HG03521 (cell line): Measurements from ENCODE around the gene MIGA1.
A peak's percentile ranks its signal among the peaks of the same experiment; 100 is the strongest.
"Not testable (repeated sequence)": the region's sequence is repeated elsewhere in the genome, so short reads cannot be mapped to it uniquely, and the experiment has no call there.

Experiments used
- ATAC-seq: cut with Tn5 transposase; IDR thresholded peaks from one replicate; pipeline ENCODE4 v1.9.1; 2021; ENCODE audit warnings: mild to moderate bottlenecking, moderate library complexity; ENCODE audit not compliant: unreplicated experiment

Gene MIGA1, protein sequence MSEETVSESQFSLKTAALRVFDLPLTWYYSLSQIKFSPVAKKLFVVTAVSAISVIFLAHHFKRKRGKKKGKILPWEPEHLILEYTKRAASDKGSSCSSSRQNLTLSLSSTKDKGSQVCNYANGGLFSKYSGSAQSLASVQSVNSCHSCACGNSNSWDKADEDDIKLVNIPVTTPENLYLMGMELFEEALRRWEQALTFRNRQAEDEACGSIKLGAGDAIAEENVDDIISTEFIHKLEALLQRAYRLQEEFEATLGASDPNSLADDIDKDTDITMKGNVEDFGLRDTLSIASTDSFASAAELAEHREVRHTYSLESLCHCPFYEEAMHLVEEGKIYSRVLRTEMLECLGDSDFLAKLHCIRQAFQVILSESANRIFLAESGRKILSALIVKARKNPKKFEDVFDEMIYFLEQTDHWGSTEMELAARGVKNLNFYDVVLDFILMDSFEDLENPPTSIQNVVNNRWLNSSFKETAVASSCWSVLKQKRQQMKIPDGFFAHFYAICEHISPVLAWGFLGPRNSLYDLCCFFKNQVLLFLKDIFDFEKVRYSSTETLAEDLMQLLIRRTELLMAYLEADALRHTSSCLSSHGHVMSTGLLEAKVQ

DNA sequence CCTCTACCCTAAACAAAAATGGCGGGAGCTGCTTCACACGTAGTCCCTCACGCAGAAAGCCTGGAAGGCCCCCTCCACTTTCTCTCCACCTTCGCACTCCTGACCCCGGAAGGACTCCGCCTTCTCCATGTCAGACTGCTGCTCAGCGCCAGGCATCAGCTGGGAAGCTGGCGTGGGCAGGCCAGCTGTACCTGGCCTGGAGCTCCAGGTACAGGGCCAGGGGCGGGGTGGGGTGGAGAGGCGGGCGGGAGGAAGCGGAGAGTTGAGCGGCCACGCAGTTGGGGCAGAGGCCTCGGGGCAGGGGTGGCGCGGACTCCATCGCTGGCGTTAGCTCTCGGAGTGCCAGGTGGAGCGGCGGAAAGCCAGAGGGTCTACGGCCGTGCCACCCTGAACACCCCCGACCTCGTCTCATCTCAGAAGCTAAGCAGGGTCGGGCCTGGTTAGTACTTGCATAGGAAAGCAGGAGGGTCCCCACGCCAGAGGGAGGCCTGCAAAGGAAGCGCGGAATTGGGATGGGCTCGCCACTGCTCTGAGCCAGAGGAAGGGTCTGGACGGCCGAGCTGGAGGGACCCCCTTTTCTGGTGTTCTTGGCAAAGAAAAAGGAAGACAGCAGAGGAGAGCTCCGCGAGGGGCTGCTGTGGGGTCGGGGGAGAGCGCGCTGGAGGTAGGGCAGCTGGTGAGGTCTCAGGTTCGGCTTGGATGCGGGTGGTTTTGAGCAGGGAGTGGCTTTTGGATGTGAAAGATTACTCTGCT is at the start of gene MIGA1:
MIGA1 (plus strand) TSS at position 121 of the 753 bp plus-strand sequence. CDS start 3,604 bp downstream, outside the sequence.
- ATAC-seq = peak; percentile 81

DNA sequence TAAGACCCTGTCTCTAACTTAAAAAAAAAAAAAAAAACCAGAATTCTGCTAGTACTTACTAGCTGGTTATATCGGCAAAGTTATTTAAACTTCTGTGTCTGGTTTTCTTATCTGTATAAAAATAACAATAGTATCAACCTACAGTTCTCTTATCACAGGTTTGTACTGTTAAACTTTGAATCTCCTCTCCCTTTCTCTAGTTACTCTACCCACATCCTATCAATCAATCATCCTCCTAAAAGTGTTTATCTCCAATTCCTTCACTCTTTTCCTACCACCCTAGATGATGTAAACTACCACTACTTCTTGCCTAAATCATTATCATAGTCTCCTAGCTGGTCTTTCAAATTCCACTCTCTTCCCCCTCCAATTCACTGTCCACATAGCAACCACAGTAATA is 47.4 kb upstream of the MIGA1 start:
- no peak for ATAC-seq

DNA sequence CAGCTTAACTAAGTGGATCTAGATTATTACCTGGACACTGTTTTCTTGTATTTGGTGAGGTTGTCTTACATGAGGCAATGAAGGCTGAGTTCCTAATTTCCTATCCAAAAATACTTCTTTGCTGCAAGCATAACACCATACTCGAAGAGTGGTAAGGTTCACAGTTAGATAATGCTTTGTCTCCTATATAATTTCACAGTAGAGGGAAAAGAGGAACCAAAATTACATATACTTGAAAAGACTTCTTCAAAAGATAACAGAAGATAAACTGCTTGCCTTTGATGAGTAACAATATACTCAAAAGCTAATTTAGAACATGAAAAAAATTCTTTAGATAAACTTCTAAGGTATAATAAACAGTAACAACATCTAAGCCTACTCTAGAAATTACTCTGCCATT is 40.2 kb upstream of the MIGA1 start:
- ATAC-seq = no peak

DNA sequence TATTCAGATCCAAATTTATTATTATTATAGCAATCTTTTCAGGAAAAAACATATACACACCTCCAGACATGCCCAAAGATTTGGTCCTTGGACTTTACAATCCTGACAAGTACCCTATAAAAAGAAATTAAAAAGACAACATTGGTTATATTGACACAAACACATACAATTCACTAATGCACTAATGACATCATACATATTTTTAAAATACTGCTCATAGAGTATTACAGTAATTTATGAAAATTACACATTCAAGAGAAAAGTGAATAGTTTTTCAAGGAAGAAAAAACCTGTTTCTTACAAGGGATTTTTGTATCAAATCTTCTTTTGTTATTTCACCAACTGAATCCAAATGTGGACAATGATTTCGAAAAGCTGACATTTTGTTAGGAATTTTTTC is 38.1 kb upstream of the MIGA1 start:
- ATAC-seq = no peak

DNA sequence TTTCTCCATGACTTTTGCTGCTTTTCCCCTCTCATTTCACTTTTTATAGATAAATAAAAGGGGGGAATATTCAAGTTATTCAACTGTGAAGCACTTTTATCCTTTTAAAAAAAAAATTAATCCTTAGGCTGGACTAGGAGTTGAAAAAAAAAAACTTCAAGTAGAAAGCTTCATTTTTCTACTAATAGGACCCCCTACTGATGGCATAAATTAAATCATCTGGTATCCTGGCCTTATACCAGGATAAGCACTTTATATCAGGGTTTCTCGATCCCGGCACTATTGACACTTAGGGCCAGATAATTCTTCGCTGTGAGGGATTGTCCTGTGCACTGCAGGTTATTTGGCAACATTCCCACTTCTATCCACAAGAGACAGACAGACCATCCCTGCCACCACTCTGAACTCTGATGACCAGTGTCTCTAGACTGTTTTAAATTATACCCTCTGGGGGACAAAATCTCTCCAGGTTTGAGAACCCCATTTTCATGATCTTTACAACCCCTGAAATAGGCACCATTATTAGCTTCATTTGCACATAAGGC is 37.4 kb upstream of the MIGA1 start:
- no peak for ATAC-seq

DNA sequence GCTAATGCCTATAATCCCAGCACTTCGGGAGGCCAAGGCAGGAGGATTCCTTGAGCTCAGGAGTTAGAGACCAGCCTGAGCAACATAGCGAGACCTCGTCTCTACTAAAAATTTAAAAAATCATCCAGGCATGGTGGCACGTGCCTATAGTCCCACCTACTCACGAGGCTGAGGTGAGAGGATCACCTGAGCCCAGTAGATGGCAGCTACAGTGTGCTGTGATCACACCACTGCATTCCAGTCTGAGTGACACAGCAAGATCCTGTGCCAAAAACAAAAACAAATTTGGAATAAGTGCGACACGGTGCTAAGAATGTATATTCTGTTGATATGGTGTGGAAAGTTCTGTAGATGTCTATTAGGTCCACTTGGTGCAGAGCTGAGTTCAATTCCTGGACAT is 34.9 kb upstream of the MIGA1 start:
- no peak for ATAC-seq

DNA sequence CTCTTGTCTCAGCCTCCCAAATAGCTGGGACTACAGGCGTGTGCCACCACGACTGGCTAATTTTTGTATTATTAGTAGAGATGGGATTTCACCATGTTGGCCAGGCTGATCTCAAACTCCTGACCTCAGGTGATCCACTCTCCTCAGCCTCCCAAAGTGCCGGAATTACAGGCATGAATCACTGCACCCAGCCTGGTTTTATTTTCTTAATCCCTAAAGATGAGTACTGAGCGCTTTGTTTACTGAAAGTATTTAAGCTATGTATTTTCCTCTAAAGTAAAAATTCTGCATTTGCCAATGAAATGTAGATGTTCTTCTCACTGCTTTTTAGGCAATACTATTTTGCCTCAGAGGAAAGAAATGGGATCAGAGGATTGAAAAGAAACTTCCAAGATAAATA is 30.0 kb upstream of the MIGA1 start:
- ATAC-seq = not testable (repeated sequence)

DNA sequence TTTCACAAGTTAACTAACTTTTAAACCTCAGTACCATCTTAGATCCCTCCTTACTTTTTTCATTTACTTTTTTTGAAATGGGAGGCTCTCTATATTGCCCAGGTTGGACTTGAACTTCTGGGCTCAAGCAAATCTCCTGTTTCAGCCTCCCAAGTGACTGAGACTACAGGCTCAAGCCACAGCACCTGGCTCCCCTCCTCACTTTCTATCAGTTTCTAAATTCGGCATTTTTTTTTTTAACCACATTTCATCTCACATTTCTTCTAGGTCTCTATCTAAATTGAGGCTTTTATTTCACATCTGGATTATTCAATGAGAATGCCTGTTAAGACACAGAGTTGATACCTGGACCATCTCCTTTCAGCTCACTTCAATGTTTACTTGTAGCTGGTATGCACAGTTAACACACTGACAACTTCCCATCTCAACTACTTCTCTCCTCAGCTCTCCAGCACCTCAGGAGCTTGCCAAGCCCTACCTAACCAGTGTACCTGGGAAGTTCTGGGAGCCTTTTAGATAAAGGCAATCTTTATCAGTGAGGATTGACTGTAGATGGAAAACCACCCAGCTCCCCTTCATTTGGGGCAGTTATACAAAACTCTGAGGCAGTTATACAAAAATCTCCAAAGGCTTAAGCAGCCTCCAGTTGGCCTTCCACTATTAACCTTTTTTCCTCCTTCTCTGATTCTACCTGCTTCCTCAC is 23.2 kb upstream of the MIGA1 start:
- ATAC-seq = no peak

DNA sequence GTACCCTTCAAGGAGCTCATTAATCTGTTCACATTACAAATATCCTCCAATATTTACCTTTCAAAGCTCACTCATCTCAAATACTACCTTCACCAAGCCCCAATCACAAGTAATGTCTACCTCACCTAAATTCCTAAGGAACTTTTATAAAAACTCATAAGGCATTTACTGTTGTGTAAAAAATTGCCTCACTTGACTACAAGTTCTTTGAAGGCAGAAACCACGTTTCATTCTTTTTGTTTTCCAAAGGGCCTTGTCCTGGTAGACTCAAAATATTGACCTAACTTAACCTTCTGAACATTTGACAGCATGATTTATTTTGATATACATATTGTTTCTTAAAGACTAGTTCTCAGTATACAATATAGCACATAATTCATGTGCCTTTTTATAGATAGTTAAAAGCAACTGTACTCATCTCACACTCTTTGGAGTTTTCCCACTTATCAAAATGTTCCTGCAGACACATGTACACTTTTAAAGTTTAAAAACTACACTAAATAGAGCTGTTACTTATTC is 22.3 kb upstream of the MIGA1 start:
- no peak for ATAC-seq

DNA sequence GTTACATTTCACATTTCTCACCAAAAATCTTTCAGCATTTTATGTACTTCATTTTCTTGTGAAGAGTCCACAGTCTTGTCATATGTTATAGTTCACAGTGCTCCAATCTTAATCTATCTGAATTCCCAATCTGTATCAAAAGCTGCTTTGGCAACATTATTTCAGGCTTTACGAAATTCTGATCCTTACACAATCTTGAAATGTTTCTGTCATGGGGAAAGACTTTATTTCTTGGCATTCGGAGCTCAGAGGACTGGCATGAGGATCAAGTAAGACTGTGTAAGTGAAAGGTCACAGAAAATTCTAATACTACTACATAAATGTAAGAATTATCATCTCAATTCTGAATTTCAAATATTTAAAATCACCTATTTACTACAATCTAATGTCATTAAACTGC is 21.8 kb upstream of the MIGA1 start:
- ATAC-seq = no peak

DNA sequence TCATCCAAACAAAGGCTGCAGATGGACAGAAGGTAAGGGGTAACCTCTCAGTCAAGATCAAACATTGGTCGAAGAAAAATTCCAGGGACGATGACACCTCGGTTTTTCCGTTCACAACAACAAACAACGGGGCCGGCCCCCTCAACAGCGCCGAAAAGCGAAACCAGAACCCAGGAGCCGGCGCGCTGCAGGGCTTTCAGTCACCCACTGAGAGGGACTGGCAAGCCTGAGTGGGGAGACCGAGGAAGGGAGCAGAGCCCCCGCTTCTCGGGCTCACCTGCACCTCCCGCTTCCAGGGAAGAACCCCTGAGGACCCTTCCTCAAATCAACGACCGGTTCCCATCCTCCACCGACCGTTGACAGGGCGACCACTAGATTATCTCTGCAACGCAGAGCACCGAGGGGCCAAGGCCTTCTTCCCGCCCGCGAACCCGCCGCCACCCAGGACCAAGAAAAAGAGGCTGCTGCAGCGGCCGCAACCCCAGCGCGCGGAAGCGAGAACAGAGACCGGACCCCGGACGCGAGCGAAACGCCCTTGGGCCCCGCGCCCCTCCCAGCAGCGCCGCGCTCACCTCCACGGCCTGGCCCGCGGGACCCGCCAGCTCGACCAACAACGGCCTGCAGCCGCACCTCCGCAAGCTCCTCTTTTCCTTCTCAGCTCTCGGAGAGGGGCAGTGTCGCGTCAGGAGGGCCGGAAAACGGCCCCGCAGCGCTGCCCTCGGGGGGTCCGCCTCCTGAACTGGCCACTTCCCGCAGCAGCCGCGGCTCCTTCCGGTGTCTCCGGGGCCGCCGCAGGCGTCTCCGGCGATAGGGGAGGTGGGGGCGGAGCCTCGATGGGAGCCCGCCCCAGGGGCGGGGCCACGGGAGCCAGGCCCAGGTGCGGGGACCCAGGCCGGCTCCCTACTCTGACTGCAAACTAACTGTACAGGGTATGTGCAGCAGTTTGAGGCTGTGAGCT is 20.1 kb upstream of the MIGA1 start, which contains the start of gene USP33:
USP33 (minus strand) TSS at position 782 of the 958 bp plus-strand sequence. CDS start 18,155 bp downstream, outside the sequence.
- peak; percentile 94 for ATAC-seq

DNA sequence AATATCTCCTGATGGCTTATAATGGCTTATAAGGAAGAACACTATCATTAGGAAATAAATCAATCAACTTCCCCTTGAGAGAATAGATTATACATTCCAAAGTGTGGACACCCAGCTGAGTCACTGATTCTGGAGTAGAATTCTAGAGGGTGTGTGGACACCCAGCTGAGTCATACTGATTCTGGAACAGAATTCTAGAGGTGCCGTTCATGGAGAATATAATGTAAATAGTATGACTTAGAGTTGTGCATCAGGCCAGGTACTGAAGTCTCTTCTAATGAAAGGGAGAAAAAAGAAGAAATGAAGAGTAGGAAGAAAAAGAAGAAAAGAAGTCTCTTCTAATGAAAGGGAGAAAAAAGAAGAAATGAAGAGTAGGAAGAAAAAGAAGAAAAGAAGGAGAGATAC is 17.4 kb upstream of the MIGA1 start:
- no peak for ATAC-seq

DNA sequence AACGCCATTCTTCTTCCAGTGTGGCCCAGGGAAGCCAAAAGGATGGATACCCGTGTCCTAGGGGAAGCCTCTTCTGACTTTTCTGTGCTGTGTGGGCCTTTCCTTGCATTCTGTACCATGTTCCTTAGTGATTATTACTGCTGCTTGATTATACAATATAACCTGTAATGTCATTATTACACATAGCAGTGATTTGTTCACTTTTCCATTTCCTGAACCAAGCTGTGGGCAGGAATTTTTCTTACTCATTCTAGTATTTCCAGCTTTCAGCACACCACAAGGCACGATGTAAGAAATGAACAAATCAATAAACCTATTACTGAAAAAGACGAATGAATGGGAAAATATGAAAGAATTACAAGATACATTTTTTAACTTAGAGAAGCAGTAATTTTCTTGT is 11.4 kb upstream of the MIGA1 start:
- ATAC-seq = no peak

DNA sequence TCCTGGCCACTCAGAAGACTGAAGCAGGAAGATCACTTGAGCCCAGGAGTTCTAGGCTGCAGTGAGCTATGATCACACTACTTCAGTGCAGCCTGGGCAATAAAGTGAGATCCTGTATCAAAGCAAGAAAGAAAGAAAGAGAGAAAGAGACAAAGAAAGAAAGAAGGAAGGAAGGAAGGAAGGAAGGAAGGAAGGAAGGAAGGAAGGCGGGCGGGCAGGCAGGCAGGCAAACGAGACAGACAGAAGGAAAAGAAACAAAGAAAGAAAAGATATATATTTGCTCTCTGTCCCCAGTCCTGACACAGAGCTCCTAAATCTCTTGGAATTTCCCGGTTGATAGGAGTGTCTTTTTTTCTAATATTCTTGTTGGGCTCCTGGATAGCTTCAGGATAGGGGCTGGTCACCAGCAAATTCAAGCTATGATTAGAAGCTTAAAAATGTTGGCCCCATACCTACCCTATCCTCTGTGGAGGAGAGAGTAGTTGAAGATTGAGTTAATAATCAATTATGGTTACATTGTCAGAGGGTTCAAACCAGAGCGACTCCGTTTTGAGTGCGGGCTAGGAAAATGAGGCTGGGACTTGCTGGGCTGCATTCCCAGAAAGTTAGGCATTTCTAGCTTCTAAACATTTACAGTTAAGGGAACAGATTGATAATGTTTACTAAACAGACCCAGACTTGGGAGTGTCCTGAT is 3.3 kb upstream of the MIGA1 start:
- no peak for ATAC-seq

DNA sequence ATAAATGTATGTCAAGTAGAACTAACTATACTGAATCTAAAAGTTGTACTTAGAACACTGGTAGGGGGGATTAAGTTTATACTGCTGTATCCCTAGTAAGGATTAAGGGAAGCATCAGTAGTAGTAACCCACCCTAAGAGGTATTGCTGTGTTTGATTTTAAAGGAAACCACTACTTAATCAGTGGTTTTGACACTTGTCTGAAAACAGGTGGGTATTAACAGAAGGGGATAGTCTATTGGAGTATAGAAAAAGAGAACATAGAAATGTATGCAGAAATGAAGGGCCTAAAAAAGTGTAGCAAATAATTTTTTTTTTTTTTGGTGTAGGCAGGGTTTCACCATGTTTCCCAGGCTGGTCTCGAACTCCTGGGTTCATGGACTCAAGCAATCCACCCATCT is 2.2 kb downstream of the MIGA1 start:
- ATAC-seq = no peak

DNA sequence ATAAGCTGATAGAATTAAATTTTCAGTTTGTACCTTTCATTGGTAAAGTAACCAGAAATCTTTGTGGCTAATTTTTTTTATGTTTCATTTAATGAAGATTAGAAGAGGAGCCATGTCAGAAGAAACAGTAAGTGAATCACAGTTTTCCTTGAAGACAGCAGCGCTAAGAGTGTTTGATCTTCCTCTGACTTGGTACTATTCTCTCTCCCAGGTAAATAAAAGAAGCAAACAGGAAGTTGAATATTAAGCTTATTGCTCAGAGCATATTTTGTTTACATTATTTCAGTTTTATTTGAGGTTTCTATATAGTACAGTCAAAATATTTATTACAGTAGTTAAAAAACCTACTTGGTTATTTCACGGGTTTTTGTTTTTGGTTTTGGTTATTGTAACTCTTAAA is 3.7 kb downstream of the MIGA1 start:
- ATAC-seq = no peak

DNA sequence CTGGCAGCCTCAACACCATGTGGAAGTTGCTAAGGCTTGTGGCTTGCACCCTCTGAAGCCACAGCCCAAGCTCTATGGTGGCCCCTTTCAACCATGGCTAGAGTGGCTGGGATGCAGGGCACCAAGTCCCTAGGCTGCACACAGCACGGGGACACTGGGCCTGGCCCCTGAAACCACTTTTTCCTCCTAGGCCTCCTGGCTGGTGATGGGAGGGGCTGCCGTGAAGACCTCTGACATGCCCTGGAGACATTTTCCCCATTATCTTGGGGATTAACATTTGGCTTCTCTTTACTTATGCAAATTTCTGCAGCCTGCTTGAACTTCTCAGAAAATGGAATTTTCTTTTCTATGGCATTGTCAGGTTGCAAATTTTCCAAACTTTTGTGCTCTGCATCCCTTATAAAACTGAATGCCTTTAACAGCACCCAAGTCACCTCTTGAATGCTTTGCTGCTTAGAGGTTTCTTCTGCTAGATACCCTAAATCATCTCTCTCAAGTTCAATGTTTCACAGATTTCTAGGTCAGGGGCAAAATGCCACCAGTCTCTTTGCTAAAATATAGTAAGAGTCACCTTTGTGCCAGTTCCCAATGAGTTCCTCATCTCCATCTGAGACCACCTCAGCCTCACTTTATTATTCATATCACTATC is 6.8 kb downstream of the MIGA1 start:
- not testable (repeated sequence) for ATAC-seq

DNA sequence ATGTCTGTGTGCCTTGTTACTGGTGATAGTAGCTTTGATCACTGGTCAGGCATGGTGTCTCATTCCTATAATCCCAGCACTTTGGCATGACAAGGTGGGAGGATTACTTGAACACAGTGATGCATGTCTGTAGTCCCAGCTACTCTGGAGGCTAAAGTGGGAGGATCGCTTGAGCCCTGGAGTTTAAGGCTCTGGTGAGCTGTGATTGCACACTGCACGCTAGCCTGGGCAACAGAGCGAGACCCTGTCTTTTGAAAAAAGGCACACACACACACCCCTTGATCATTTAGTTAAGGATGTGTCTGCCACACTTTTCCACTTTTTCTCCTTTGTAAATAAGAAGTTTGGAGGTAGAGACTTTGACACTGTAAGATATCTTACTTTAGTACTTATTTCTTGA is 15.1 kb downstream of the MIGA1 start:
- ATAC-seq = no peak
